ENCODE data around the gene DGKG. TPM values are rescaled to one million over a fixed set of nuclear protein-coding genes. Genes with fewer than 3 reads are reported as not detected.

The DGKG gene
- total RNA-seq, 1 donor from 2014 or later, result 0.22 TPM

GRCh38 chr3:186184021-186184420, 178.0 kb downstream of the DGKG start:
- Histone ChIP-seq H3K79me2 (ENCODE audit: low read depth) (no peaks in the 10 kb centered on the region), H3F3A (ENCODE audit: low read depth) (no peaks in the 10 kb centered on the region), H3K27me3 (peaks cover 60% of the 10 kb centered on the region), H3K4me1 (no peaks in the 10 kb centered on the region), H4K20me1 (ENCODE audit: low read depth) (no peaks in the 10 kb centered on the region), H3K4me2 (no peak overlapping the region), H2AFZ (replicated peaks) (no peak overlapping the region), H3K9ac (no peak overlapping the region), H3K9me3 (ENCODE audit: low read depth) (no peaks in the 10 kb centered on the region), H3K4me3 (no peak overlapping the region), H3K27ac (no peak overlapping the region), H3K36me3 (no peaks in the 10 kb centered on the region)
- Mint-ChIP-seq H3K4me1 (peaks cover 11% of the 10 kb centered on the region), H3K27me3 (ENCODE audit: insufficient read depth, low read depth) (peaks cover 15% of the 10 kb centered on the region), H3K4me3 (no peak overlapping the region), H3K9me3 (no peaks in the 10 kb centered on the region), H3K27ac (no peak overlapping the region), H3K36me3 (no peaks in the 10 kb centered on the region)
- TF ChIP-seq CTCF (IDR thresholded peaks at IDR 0.05), result no peak
- no peak for TF ChIP-seq EZH2 (IDR thresholded peaks at IDR 0.05)
- DNase-seq (ENCODE audit: low spot score), result no peak

GRCh38 chr3:186182850-186183249, 179.2 kb downstream of the DGKG start:
- no peaks in the 10 kb centered on the region for H3K36me3 Mint-ChIP-seq
- Histone ChIP-seq H3K36me3 (no peaks in the 10 kb centered on the region), H3K27ac (no peak overlapping the region), H3K4me2 (no peak overlapping the region), H3K9me3 (ENCODE audit: low read depth) (no peaks in the 10 kb centered on the region), H3K9ac (no peak overlapping the region), H3K4me3 (no peak overlapping the region), H3F3A (ENCODE audit: low read depth) (no peaks in the 10 kb centered on the region), H3K4me1 (no peaks in the 10 kb centered on the region), H4K20me1 (ENCODE audit: low read depth) (no peaks in the 10 kb centered on the region), H3K79me2 (ENCODE audit: low read depth) (no peaks in the 10 kb centered on the region), H3K27me3 (peaks cover 48% of the 10 kb centered on the region), H2AFZ (replicated peaks) (no peak overlapping the region)
- DNase-seq (ENCODE audit: low spot score), result no peak
- H3K27me3 Mint-ChIP-seq (ENCODE audit: insufficient read depth, low read depth), result peaks cover 15% of the 10 kb centered on the region
- TF ChIP-seq CTCF (IDR thresholded peaks at IDR 0.05) (no peak), EZH2 (IDR thresholded peaks at IDR 0.05) (no peak)
- no peaks in the 10 kb centered on the region for H3K9me3 Mint-ChIP-seq
- peaks cover 11% of the 10 kb centered on the region for H3K4me1 Mint-ChIP-seq
- H3K27ac Mint-ChIP-seq, result no peak overlapping the region
- no peak overlapping the region for H3K4me3 Mint-ChIP-seq

- DNase-seq (ENCODE audit: low spot score), result no peak
- Histone ChIP-seq H3K4me1 (no peaks in the 10 kb centered on the region), H3K27ac (no peak overlapping the region), H3K9me3 (ENCODE audit: low read depth) (no peaks in the 10 kb centered on the region), H3K9ac (no peak overlapping the region), H4K20me1 (ENCODE audit: low read depth) (no peaks in the 10 kb centered on the region), H3K4me3 (no peak overlapping the region), H3K27me3 (peaks cover 38% of the 10 kb centered on the region), H3K79me2 (ENCODE audit: low read depth) (no peaks in the 10 kb centered on the region), H3F3A (ENCODE audit: low read depth) (no peaks in the 10 kb centered on the region), H3K36me3 (no peaks in the 10 kb centered on the region), H2AFZ (replicated peaks) (no peak overlapping the region), H3K4me2 (no peak overlapping the region)
- TF ChIP-seq EZH2phosphoT487 (IDR thresholded peaks at IDR 0.05) (no peak), CTCF (IDR thresholded peaks at IDR 0.05) (no peak), EZH2 (IDR thresholded peaks at IDR 0.05) (no peak)
- H3K27ac Mint-ChIP-seq, result no peak overlapping the region
- H3K4me3 Mint-ChIP-seq, result no peak overlapping the region
- H3K36me3 Mint-ChIP-seq, result no peaks in the 10 kb centered on the region
- H3K4me1 Mint-ChIP-seq, result peaks cover 11% of the 10 kb centered on the region
- H3K27me3 Mint-ChIP-seq (ENCODE audit: insufficient read depth, low read depth), result peaks cover 8% of the 10 kb centered on the region
- H3K9me3 Mint-ChIP-seq, result no peaks in the 10 kb centered on the region
These were observed 180.1 kb downstream of the DGKG start for GRCh38 chr3:186181901-186182300.
